Inflammatory macrophage (primary cell): ENCODE results near the gene NTNG1.
"Not testable (repeated sequence)": the region's sequence is repeated elsewhere in the genome, so short reads cannot be mapped to it uniquely, and the experiment has no call there.

Source experiments
- DNase-seq, 2 donors: peaks; one replicate each; pipeline ENCODE4 v3.0.0-alpha.2; 2020 to 2022
- total RNA-seq, 18 experiments: gene quantifications; one replicate each; lab custom pipeline; 2026; ENCODE audit warnings: mixed read lengths in 6 of 18, inconsistent platforms in 2 of 18; lab: John Stamatoyannopoulos, UW

Gene NTNG1
- 0 to 0.16 (median 0.02) reads per million in 18 experiments for total RNA-seq

DNA sequence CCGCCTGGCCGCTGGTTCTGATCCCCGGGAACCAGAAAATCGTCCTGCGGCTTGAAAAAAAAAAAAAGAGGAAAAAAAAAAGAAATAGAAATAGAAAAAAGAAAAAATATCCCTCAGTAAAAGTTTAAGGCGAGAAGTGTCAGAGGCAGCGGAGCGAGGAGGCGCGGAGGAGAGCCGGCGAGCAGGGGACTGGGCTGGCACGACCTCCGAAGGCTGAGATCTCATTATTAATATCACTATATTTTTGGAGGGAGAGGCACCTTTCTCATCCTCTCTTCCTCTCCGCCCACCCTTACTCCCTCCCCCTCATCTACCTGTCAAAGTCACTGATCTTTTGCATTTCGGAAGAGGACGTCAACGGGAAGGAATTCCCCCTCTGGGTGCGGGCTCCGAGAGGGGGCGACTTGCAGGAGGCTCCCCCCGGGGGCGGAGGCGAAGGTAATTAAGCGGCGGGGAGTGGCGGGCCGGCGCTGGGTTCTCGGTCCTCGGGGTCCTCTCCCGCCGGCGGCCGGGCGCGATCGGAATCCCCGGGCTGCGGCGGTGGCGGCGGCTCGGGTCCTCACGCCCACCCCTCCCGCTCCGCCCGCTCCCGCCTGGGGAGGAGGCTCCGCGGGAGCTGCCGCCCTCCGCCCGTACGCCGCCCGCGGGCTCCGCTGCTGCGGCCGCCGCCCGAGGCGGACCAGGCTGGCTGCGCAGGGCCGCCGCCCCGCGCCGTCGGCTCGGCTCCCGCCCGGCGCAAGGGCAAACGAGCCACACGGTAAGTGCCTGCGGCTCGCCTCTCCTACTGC, at the start of gene NTNG1:
Gene NTNG1, plus strand, starts transcription at position 337 of the 788 bp plus-strand sequence.
- no peak for DNase-seq

DNA sequence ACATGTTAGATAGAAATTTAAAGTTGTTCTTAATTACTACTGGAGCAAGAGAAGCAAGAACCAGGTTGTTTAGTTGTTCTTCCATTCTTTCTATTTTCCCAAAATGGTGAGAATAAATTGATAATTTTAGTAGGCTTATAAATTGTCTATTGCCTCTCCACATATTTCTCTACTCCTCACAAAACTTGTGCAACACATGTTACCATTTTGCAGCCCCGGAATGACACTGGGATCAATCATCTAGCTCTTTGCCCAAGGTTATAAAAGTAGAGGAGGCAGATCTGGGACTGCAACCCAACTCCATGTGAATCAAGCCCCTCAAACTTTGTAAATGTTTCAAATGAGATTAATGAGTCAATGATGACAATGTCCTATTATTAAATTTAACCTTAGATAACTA, 49.4 kb upstream of the NTNG1 start:
- DNase-seq = no peak

DNA sequence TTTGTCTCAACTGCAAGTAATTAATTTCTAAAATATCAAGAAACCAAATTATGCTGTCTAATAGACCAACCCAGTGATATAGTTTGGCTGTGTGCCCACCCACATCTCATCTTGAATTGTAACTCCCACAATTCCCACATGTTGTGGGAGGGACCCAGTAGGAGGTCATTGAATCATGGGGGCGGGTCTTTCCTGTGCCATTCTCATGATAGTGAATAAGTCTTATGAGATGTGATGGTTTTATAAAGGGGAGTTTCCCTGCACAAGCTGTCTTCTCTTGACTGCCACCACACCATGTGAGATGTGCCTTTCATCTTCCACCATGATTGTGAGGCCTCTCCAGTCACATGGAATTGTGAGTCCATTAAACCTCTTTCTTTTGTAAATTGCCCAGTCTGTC, 47.4 kb upstream of the NTNG1 start:
- DNase-seq = not testable (repeated sequence)

- no peak for DNase-seq
Measured at GRCh38 chr1:107095647-107096046, 45.2 kb upstream of the NTNG1 start.

- no peak for DNase-seq
Measured at GRCh38 chr1:107096690-107097089, 44.1 kb upstream of the NTNG1 start.

DNA sequence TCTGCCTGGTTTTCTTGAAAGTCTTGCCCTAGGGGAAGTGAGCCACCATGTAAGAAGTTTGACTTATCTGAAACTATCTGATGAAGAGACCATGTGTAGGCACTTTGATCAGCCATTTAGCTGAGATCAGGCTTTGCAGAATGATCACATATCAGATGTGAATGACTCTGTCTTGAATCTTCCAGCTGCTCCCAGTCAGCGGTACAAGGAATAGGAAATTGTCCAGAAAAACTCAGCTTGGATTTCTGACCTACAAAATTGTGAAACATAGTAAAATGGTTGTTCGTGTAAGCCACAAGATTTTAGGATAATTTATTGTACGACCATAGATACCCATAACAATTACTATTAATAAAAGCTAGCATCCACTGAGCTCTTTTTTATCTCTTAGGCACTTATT, 41.9 kb upstream of the NTNG1 start:
- no peak for DNase-seq

DNA sequence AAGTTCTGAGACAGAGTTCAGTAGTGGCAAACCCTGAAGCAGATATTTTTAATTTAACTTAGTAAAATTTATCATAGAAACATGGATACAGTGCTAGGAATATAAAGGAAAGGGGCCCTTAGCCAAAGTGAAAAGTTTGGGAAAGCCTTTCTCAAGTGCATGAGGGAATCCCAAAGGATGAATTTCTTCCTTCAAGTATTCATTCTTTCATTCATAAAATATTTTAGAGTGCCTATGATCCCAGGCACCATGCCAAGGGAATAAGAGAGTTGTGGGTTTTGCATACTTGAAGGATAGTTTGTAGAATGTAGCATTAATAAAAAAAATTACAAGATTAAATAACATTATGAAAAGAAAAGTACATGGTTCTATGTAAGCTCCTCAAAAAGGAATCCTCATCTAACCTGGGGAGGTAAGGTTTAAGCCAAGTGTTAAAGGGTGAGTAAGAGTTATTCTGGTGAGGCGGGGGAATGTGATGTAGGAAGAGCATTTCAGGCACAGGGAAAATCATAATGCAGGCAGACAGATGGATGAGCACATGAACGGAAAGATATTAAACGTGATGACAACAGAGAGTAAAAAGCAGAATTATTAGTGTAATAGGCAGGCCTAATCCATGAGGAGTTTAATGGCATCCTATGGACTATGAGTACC, 40.4 kb upstream of the NTNG1 start:
- no peak for DNase-seq

DNA sequence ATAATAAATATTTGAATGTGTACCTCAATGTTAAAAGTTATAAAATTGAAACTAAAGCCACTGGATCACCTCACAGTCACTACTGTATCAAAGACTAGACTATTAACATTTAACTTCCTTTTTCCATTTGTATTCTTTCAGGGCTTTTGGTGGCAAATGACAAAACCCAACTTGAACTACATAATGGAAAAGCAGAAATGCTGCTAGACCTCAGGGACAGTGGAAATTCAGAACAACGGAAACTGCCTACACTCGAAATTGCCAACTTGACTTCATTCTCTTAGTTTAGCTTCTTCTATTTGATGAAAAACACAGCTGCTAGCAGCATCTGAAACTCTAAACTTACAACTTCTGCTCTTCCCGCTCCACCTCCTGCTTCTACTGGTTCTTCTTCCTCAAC, 34.9 kb upstream of the NTNG1 start:
- no peak for DNase-seq

- DNase-seq = no peak
Measured at GRCh38 chr1:107110326-107110725, 30.5 kb upstream of the NTNG1 start.

DNA sequence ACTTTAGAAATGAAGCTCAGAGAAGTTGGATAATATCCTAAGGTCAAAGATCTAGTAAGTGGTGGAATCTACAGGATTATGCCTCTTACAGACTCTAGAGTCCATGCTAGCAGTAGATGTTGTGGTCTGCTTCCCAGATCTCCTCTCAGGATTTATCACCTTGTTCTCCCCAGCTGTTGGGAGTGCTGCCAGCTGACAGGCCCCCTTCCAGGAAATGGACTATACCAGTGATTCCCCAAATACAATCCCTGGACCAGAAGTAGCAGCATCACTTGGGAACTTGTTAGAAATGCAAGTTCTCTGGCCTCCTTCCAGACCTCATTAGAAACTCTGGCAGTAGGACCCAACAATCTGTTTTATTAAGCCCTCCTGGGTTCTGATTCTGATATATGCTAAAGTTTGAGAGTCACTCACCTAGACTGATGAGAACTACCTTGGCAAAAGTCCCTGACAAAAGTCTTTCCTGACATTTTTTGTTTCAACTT, 24.5 kb upstream of the NTNG1 start:
- no peak for DNase-seq

DNA sequence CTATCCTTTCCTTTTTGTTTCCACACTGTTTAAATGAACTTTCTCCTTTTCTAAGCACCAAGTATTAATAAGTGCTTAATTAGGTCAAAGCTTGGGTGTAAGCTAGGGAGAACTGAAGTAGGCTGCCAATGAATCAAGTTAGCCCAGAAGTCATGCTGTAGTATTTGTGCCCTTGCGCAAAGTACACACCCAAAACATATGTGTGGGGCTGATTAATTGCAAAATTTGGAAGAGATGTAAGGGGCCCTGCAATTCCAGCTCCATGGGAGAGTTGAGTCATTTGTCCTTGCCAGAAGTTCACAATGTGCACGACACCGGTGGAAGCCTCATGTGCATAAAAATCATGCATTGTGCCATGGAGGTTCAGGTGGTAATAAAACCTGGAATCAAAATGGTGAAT, 18.6 kb upstream of the NTNG1 start:
- DNase-seq = no peak

DNA sequence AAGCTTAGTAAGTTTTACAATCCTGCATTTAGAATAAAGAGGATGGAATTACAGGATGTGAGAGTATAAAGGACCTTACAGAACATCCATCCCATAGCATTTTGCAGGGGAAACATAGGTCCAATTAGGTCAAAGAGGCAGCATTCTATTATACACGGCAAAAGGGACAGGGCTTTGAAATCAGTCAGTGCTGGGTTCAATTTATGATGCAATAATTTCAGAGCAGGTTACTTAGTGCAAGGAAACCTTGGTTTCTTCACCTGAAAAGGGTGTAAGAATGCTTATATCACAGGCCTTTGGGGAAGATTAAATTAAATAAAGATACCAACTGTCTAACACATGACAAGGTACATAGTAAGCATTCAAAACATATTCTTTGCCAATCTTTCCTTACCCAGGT, 17.1 kb upstream of the NTNG1 start:
- DNase-seq = no peak

DNA sequence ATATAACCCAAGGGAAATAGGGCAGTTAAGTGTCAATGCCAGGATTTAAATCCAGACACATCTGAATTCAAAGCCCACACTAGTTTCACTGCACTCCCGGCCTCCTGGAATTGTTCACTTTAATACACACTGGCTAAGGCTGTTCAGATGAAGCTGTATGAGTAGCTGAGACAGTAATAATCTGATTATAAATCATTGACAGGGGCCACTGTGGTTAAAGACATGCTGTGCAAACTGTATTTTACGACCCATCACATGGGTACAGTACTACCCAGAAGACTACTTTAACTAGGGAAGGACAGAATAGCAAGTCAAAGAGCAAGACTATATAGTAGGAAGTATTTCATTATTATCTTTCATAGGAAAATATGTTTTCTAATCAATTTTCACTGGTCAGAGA, 16.1 kb upstream of the NTNG1 start:
- no peak for DNase-seq

DNA sequence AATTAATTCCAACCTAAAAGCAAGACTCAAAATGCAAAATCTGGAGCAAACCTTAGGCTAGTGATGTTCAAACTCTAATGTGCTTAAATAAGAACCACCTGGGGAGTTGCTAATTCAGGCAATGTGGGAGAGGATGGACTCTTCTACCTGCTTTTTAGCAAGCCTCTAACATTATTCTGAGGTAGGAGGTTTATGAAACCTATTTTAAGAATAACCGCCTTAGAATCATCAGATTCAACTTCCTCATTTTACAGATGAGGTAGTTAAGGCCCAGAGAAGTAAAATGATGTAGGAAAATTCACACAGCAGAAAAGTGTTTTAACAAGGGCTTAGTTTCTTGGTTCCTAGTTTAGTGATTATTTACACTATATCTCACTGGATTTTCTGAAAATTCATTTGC, 8.6 kb upstream of the NTNG1 start:
- DNase-seq = no peak

GRCh38 chr1:107132780-107133179, 8.1 kb upstream of the NTNG1 start:
- DNase-seq = no peak

DNA sequence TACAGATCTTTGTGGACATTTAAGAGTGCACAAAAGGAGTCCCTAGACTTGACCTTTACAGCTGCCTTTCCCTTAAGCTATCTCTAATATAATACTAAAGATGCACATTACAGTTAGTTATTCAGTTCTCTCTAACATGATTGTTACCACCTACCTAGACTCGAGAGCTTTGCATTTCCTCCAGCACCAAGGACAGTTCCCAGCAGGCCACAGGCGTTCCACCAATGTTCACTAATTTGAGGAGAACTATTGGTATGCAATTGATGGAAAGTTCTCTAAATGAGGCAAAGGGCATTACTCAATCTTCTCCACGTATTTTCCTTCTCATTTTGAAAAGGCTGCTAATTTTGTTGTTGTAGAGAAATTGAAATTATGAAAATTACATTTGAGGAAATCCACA, 5.4 kb upstream of the NTNG1 start:
- peak in 1 of 2 donors; percentile 13 for DNase-seq

GRCh38 chr1:107138166-107138565, 2.7 kb upstream of the NTNG1 start:
- no peak for DNase-seq

DNA sequence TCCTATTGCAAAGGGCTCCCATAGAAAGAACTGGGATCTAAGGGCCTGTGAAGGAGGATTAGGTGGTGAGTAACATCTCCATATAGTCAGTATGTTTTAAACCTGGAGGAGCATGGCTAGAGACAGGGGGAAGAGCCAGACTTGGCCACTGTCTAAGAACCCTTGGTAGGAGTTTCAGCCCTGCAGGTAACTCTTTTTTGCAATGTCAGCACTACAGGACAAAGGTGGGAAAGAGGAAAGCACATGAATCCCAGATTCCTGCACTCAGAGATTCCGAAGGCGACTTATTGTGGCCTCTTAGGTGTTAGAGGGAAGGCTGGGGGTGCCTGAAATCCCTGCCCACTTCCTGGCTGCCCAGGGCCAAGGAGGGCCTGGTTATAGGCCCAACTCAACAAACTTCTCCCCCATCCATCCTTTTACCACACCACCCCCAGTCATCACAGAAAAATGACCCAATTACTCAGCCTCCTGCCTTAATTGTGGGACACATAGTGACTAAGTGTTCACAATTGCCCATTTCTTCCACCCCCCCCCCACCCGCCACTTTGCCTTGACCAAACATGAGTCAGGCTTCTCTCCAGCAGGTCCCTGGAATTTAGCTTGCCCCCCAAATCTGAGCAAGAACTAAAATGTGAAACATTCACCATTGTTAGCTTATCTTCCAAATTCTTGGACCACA, 1.9 kb upstream of the NTNG1 start:
- no peak for DNase-seq

- DNase-seq = no peak
Measured at GRCh38 chr1:107139833-107140702, 771 bp upstream of the NTNG1 start.

- DNase-seq = no peak
Measured at GRCh38 chr1:107141491-107142126, 770 bp downstream of the NTNG1 start.

DNA sequence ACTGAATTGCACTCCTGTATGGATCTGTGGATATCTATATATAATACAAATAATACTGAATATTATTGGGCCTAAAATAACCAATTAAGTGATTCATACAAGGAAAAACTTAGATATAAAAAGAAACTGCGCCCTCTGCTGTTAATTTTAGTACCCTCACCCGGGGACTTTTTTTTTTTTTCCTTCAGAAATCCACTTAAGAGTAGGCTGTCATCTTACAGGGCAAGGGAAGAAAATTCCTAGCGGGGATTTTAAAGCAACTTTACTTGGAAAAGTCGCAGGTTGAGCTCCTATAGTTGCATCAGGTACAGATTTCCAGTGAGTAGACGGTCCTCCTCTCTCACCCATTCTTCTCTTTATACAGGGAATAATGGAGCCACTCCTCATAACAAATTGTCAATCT, 1.3 kb downstream of the NTNG1 start:
- DNase-seq = peak; percentile 7 to 47

GRCh38 chr1:107142666-107143065, 1.8 kb downstream of the NTNG1 start:
- DNase-seq = no peak
